ENCODE measurements around the gene SFXN2.
"Not testable (repeated sequence)": the region's sequence is repeated elsewhere in the genome, so short reads cannot be mapped to it uniquely, and the experiment has no call there.

SFXN2 gene

GRCh38 chr10:102679596-102679995 lies 34.8 kb upstream of the SFXN2 start:
- no peak for DNase-seq (ENCODE audit: low spot score)

DNA sequence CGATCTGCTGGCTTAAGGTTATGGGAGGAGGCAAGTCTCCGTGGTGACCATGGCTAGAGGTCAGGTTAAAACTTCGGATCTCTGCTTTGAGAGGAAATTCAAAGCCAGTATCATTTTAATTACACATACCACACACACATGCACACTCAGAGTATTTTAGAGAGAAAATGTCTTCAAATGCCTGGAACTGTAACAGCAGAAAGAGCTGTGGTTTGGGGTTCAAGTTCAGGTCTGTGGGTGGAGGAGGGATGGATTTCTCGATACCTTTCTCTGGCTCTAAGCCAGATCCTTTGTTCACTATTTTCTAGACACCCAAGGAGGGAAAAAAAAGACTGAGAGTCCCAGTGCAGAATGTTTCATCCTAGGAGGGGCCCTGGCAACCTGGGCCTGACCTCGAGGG lies 32.7 kb upstream of the SFXN2 start:
- no peak for DNase-seq (ENCODE audit: low spot score)

GRCh38 chr10:102682416-102682815 lies 32.0 kb upstream of the SFXN2 start:
- DNase-seq (ENCODE audit: low spot score): no peak

DNA sequence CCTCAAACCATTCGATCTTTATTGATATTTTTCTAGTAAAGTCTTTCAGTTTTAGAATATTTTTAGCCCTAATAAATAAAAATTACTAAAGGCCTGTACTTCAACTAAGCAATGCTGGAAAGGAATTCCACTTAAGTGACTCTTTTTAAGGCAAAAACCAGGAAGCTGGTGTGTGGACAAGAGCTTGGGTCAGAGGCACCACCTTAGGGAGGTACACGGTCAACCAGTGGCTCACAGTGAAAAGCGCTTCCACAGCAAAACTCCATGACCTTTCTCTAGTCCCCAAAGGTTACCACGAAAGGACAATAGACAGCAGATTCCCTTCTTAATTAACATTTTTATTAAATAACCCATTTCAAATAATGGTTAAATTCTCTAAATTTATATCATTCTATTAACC lies 31.5 kb upstream of the SFXN2 start:
- DNase-seq (ENCODE audit: low spot score): no peak

DNA sequence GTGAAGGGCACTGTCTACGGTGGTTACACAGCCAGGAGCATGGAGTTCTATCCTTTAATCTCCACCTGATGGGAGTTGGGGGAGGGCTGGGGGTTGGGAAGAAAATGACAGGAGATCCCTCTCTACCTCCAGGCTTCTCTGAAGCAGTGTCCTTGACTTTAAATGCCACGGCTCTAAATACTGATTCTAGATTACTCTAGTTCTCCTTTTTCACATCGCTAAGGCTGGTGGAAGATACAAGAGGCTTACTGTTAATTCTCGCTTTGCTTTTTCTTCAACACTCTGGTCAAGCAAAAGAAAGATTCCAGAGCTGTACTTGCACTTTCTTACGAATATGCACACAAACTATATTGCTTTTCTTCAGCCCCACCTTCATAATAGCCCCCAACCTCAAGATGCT lies 30.7 kb upstream of the SFXN2 start:
- no peak for DNase-seq (ENCODE audit: low spot score)

DNA sequence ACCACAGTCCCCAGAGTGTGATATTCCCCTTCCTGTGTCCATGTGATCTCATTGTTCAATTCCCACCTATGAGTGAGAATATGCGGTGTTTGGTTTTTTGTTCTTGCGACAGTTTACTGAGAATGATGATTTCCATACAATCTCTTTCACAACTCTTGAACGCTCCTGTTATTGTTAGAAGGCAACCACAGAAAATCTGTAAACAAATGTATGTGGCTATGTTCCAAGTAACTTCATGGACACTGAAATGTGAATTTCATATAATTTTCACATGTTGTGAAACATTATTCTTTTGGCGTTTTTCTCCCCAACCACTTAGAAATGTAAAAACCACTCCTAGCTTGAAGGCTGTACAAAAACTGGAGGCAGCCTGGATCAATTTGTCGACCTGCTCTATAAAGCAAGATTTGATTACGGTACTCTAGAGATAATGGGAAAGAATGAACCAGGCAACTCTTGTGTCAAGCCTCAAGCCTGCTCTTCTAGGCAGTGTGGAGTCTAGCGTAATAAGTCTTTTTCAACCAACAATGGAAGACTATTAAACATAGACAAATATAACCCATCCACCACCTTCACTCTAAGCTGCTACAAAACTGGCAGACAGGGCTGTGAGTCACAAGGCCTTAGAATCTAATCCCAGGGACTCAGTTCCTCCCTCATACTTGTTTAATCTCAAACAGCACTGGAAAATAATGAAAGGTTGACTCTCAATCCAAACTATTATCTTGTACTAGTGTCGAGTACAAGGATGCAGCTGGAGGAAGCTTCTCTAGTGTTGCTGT lies 23.0 kb upstream of the SFXN2 start:
- DNase-seq (ENCODE audit: low spot score): no peak

- DNase-seq (ENCODE audit: low spot score): not testable (repeated sequence)
Observed at GRCh38 chr10:102695401-102695800, 19.0 kb upstream of the SFXN2 start.

- no peak for DNase-seq (ENCODE audit: low spot score)
Observed at GRCh38 chr10:102696736-102697135, 17.7 kb upstream of the SFXN2 start.

DNA sequence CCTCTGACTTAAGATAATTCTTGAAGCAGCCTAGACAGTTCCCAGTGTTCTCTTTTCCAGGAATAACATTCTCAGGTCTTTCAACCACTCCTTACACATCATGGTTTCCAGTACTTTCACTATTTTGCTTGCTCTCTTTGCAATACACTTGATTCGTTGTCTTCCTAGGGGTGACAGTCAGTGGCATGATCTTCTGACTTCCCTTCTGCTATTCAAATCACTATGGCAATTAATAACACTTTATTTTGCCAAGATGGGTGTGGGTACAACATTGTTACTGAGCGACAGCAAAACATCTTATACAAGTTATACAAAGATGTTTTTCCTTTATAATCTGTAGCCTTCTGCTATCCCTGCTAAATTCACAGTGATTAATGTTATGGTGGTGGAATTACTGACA lies 15.5 kb upstream of the SFXN2 start:
- no peak for DNase-seq (ENCODE audit: low spot score)

GRCh38 chr10:102701272-102701671 lies 13.2 kb upstream of the SFXN2 start:
- no peak for DNase-seq (ENCODE audit: low spot score)

DNA sequence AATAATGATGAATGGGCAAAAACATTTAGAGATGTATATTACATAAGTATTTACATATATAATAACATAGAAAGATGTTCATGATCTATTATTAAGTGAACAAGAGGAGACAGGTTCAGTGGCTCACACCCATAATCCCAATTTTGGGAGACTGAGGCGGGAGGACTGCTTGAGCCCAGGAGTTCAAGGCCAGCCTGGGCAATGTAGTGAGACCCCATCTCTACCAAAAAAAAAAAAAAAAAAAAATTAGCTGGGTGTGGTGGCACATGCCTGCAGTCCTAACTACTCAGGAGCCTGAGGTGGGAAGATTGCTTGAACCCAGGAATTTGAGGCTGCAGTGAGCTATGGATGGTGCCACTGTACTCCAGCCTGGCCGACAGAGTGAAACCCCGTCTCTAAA lies 12.6 kb upstream of the SFXN2 start:
- DNase-seq (ENCODE audit: low spot score): no peak

DNA sequence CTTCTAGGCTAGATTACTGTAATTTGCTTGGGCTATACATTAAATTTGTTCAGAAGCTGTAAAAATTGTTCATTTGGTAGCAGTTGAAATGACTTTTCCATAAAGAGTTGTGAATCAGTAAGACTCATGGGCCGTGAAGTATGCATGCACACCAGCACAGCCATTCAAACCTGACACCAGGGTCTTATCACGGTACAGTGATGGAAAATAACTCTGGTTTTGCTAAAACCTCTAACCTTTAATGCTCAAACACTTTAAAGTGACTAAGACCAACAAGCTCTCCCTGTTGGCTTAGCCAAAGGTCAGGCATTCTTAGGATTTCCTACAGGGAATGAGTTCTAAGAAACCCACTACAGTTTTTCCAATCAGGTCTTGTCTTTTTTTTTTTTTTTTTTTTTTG lies 11.7 kb upstream of the SFXN2 start:
- DNase-seq (ENCODE audit: low spot score): no peak

DNA sequence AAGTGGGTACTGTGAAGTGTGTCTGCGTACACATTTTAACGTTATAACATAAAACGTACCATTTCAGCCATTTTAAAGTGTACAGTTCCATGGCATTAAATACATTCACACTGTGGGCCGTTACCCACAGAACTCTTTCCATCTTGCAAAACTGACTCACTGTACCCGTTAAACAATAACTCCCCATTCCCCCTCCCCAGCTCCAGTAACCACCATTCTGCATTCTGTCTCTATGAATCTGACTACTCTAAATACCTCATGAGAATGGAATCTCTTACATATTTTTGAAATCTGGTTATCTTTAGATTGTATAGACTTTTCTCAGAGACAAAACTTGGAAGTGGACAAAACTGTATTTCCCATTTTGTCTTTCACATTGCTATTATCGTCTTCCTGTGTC lies 9.5 kb upstream of the SFXN2 start:
- DNase-seq (ENCODE audit: low spot score): no peak

DNA sequence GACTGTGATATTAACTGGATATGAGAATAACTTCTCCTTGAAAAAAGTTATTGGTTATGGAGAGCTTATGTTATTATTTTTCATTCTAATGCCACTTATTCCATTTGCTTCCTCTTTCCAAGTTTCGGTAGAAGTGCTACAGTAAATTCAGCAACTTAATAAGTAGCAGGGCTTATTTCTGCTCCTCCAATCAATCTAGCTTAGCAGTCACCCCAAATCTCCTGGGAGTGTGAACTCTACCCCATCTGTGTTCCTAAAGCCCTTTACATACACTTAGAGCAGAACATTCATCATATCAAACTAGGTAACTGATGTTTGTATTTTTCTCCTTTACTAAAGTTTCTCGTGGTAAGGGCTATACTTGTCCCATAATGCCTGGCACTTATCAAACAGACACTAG lies 8.9 kb upstream of the SFXN2 start:
- DNase-seq (ENCODE audit: low spot score): no peak

GRCh38 chr10:102710609-102711008 lies 3.8 kb upstream of the SFXN2 start:
- DNase-seq (ENCODE audit: low spot score): no peak

- DNase-seq (ENCODE audit: low spot score): no peak
Observed at GRCh38 chr10:102712089-102712488, 2.3 kb upstream of the SFXN2 start.

- no peak for DNase-seq (ENCODE audit: low spot score)
Observed at GRCh38 chr10:102712843-102713538, 1.4 kb upstream of the SFXN2 start.

GRCh38 chr10:102713539-102713813 lies 960 bp upstream of the SFXN2 start:
- no peak for DNase-seq (ENCODE audit: low spot score)

DNA sequence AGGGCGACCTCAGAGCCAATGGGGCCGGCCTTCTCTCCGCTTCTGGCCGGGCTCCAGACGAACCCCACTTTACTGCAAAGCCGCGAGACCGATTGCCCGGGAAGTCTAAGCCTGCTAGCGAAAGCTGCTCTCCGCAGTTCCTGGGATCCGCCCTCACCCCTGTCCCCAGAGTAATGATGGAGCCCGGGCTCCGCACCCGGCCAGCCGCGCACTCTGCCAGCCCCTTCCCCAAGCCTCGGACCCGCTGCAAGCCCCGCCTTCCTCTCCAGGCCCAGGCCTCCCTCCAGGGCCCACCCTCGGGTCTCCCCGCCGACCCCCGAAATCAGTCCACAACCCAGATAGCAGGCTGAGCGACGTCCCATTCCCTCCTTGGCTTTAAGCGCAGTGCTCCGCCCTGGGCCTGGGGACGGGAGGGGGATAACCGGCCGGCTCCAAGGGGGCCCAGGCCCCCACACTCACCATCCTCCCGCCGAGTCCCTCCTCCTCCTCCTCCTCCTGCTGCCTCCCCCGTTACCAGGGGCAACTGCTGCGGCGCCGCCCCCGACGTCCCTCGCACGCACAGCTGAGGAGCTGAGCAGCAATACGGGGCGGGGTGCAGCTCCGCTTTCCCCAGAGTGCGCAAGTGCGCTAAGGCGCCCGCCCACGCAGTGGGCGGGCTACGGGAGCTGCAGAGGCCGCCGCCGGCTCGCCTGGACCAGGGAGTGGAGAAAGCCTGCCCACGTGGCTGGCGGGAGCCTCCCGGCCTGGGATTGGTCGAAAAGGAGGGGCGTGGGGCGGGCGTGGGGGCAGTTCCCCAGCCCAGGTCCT lies 419 bp upstream of the SFXN2 start, which contains the start of gene ARL3:
Gene ARL3, minus strand, starts transcription at position 584 of the 807 bp plus-strand sequence. Its CDS starts 122 bp downstream, at position 462.
- peak; percentile 94 for DNase-seq (ENCODE audit: low spot score)

- DNase-seq (ENCODE audit: low spot score): no peak
Observed at GRCh38 chr10:102715880-102716279, 1.4 kb downstream of the SFXN2 start.

GRCh38 chr10:102716900-102717565 lies 2.6 kb downstream of the SFXN2 start:
- DNase-seq (ENCODE audit: low spot score): not testable (repeated sequence)

- DNase-seq (ENCODE audit: low spot score): no peak
Observed at GRCh38 chr10:102718220-102718619, 3.8 kb downstream of the SFXN2 start.
